Measurements from ENCODE around the gene HKDC1.
"Not testable (repeated sequence)": the region's sequence is repeated elsewhere in the genome, so short reads cannot be mapped to it uniquely, and the experiment has no call there.

Gene HKDC1

GRCh38 chr10:69246036-69246435, 25.9 kb downstream of the HKDC1 start:
- TF ChIP-seq CTCF (IDR thresholded peaks at IDR 0.05; ENCODE audit: extremely low read depth, insufficient read depth, missing control alignments) = no peak
- in situ Hi-C loops (cut with MboI; ENCODE audit: low pct_unique_long_range_greater_than_20kb, low sequenced_read_pairs, unreplicated experiment) = no loop called here
- DNase-seq (ENCODE audit: low spot score) = no peak

- in situ Hi-C loops (cut with MboI; ENCODE audit: low pct_unique_long_range_greater_than_20kb, low sequenced_read_pairs, unreplicated experiment) = no loop called here
- no peak for DNase-seq (ENCODE audit: low spot score)
- TF ChIP-seq CTCF (IDR thresholded peaks at IDR 0.05; ENCODE audit: extremely low read depth, insufficient read depth, missing control alignments) = no peak
These were observed 26.6 kb downstream of the HKDC1 start for GRCh38 chr10:69246581-69247312.

GRCh38 chr10:69247313-69247710, 27.2 kb downstream of the HKDC1 start:
- DNase-seq (ENCODE audit: low spot score) = no peak
- in situ Hi-C loops (cut with MboI; ENCODE audit: low pct_unique_long_range_greater_than_20kb, low sequenced_read_pairs, unreplicated experiment) = no loop called here
- TF ChIP-seq CTCF (IDR thresholded peaks at IDR 0.05; ENCODE audit: extremely low read depth, insufficient read depth, missing control alignments) = no peak

GRCh38 chr10:69248117-69248730, 28.1 kb downstream of the HKDC1 start:
- TF ChIP-seq CTCF (IDR thresholded peaks at IDR 0.05; ENCODE audit: extremely low read depth, insufficient read depth, missing control alignments) = no peak
- DNase-seq (ENCODE audit: low spot score) = no peak
- in situ Hi-C loops (cut with MboI; ENCODE audit: low pct_unique_long_range_greater_than_20kb, low sequenced_read_pairs, unreplicated experiment) = no loop called here

- in situ Hi-C loops (cut with MboI; ENCODE audit: low pct_unique_long_range_greater_than_20kb, low sequenced_read_pairs, unreplicated experiment) = no loop called here
- DNase-seq (ENCODE audit: low spot score) = no peak
These were observed 29.9 kb downstream of the HKDC1 start for GRCh38 chr10:69250041-69250440.

GRCh38 chr10:69251417-69251816, 31.3 kb downstream of the HKDC1 start:
- DNase-seq (ENCODE audit: low spot score); in situ Hi-C loops (cut with MboI; ENCODE audit: low pct_unique_long_range_greater_than_20kb, low sequenced_read_pairs, unreplicated experiment): not testable (repeated sequence)

More at GRCh38 chr10:69250041-69250440, 29.9 kb downstream of the HKDC1 start:
- TF ChIP-seq CTCF (IDR thresholded peaks at IDR 0.05; ENCODE audit: extremely low read depth, insufficient read depth, missing control alignments) = no peak

GRCh38 chr10:69253171-69253570, 33.0 kb downstream of the HKDC1 start:
- TF ChIP-seq CTCF (IDR thresholded peaks at IDR 0.05; ENCODE audit: extremely low read depth, insufficient read depth, missing control alignments) = no peak
- in situ Hi-C loops (cut with MboI; ENCODE audit: low pct_unique_long_range_greater_than_20kb, low sequenced_read_pairs, unreplicated experiment) = no loop called here
- no peak for DNase-seq (ENCODE audit: low spot score)

Data from GM13977 (cell line).